Right atrium auricular region (tissue), 2 donors: ENCODE results near the gene EPB41L4A. TPM values are rescaled to one million over a fixed set of nuclear protein-coding genes. Genes with fewer than 3 reads are reported as not detected.

Experiments
- DNase-seq: peaks from one replicate; pipeline ENCODE4 v3.0.0-alpha.2; 2019; ENCODE audit warnings: low spot score
- H3K27ac ChIP-seq, 2 donors: fragments of 200-600 bp; sonication (generic); 1 replicate in 1 of 2; 2 replicates in 1 of 2; pipeline ENCODE4 v1.5.1; 2016 to 2019
- H3K27me3 ChIP-seq, 2 donors: fragments of 200-600 bp; sonication (generic); one replicate each; pipeline versions ENCODE4 v1.5.1 to v1.6.0; 2017 to 2019
- H3K36me3 ChIP-seq: fragments of 200-600 bp; sonication (generic); one replicate; pipeline ENCODE4 v1.5.1; 2016
- H3K4me1 ChIP-seq, 2 donors: fragments of 200-600 bp; sonication (generic); one replicate each; pipeline versions ENCODE4 v1.5.1 to v1.6.0; 2017 to 2019
- H3K4me3 ChIP-seq, 2 donors: fragments of 200-600 bp; sonication (generic); 1 replicate in 1 of 2; 2 replicates in 1 of 2; pipeline ENCODE4 v1.5.1; 2017 to 2019; ENCODE audit warnings: mild to moderate bottlenecking in 1 of 2, moderate library complexity in 1 of 2
- H3K9me3 ChIP-seq, 2 donors: fragments of 200-600 bp; sonication (generic); one replicate each; pipeline ENCODE4 v1.5.1; 2019
- total RNA-seq, 2 donors: library from RNA; depleted of rRNA; stranded (reverse); fragments of >200 nt; gene quantifications; one replicate each; pipeline ENCODE4 v1.1.0, GENCODE V29; 2016
- TF ChIP-seq, protein P1 (sequence below), 2 donors: fragments of 200-600 bp; sonication (generic); IDR thresholded peaks; one replicate each; pipeline ENCODE4 v1.5.1; 2019; ENCODE audit warnings: antibody characterized with exemption in 2 of 2

Gene EPB41L4A
- total RNA-seq, 2 donors from 2014 or later = 13.8 to 17.9 TPM

DNA sequence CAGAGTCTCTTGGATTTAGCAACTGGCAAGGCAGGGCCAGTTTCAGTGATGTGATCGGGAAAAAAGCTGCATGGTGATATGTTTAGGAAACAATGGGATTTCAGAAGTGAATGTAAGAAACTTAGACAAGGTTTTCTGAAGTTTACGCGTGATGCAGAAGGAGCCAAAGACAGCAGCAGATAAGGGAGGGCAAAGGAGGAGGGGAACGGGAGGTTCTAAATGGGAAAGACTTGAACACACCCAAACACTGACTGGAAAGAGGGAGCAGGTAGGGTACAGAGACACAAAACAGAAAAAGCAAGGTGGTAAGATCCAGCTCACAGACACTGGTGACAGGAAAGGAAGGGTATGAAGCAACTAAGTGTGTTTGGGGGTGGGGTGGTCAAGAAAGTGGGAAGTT is 115.4 kb downstream of the EPB41L4A start:
- Histone ChIP-seq H3K4me1 (peaks cover 0 to 6% of the 10 kb centered on the region in 2 donors), H3K4me3 (no peak overlapping the region), H3K9me3 (no peaks in the 10 kb centered on the region), H3K36me3 (no peaks in the 10 kb centered on the region), H3K27ac (no peak overlapping the region), H3K27me3 (no peaks in the 10 kb centered on the region)
- TF ChIP-seq, protein P1, sequence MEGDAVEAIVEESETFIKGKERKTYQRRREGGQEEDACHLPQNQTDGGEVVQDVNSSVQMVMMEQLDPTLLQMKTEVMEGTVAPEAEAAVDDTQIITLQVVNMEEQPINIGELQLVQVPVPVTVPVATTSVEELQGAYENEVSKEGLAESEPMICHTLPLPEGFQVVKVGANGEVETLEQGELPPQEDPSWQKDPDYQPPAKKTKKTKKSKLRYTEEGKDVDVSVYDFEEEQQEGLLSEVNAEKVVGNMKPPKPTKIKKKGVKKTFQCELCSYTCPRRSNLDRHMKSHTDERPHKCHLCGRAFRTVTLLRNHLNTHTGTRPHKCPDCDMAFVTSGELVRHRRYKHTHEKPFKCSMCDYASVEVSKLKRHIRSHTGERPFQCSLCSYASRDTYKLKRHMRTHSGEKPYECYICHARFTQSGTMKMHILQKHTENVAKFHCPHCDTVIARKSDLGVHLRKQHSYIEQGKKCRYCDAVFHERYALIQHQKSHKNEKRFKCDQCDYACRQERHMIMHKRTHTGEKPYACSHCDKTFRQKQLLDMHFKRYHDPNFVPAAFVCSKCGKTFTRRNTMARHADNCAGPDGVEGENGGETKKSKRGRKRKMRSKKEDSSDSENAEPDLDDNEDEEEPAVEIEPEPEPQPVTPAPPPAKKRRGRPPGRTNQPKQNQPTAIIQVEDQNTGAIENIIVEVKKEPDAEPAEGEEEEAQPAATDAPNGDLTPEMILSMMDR (IDR thresholded peaks at IDR 0.05) = no peak
- no peak for DNase-seq

- TF ChIP-seq, protein P1 (IDR thresholded peaks at IDR 0.05) = no peak
- DNase-seq = no peak
- H3K9me3 ChIP-seq = no peaks in the 10 kb centered on the region
- no peaks in the 10 kb centered on the region for H3K27me3 ChIP-seq
- H3K27ac ChIP-seq = peak overlapping the region; percentile 40 to 54
- H3K36me3 ChIP-seq = no peaks in the 10 kb centered on the region
- H3K4me3 ChIP-seq = no peak overlapping the region
- H3K4me1 ChIP-seq = peaks cover 0 to 26% of the 10 kb centered on the region in 2 donors
Observed at GRCh38 chr5:112294126-112294525, 125.0 kb downstream of the EPB41L4A start.

- Histone ChIP-seq H3K9me3 (no peaks in the 10 kb centered on the region), H3K4me1 (peaks cover 0 to 26% of the 10 kb centered on the region in 2 donors), H3K4me3 (no peak overlapping the region), H3K27me3 (no peaks in the 10 kb centered on the region), H3K27ac (peak overlapping the region; percentile 40 to 54), H3K36me3 (no peaks in the 10 kb centered on the region)
- TF ChIP-seq, protein P1 (IDR thresholded peaks at IDR 0.05) = no peak
- DNase-seq = no peak
Observed at GRCh38 chr5:112293587-112293986, 125.5 kb downstream of the EPB41L4A start.

- Histone ChIP-seq H3K4me3 (no peak overlapping the region), H3K36me3 (no peaks in the 10 kb centered on the region), H3K9me3 (no peaks in the 10 kb centered on the region), H3K27ac (no peak overlapping the region), H3K27me3 (no peaks in the 10 kb centered on the region), H3K4me1 (peaks cover 0 to 26% of the 10 kb centered on the region in 2 donors)
- TF ChIP-seq, protein P1 (IDR thresholded peaks at IDR 0.05) = no peak
- no peak for DNase-seq
Observed at GRCh38 chr5:112290691-112291090, 128.4 kb downstream of the EPB41L4A start.

- DNase-seq = no peak
- H3K36me3 ChIP-seq = no peaks in the 10 kb centered on the region
- no peak overlapping the region for H3K4me3 ChIP-seq
- TF ChIP-seq, protein P1 (IDR thresholded peaks at IDR 0.05) = no peak
- no peaks in the 10 kb centered on the region for H3K9me3 ChIP-seq
- no peak overlapping the region for H3K27ac ChIP-seq
- H3K27me3 ChIP-seq = no peaks in the 10 kb centered on the region
- H3K4me1 ChIP-seq = peaks cover 0 to 24% of the 10 kb centered on the region in 2 donors
Observed at GRCh38 chr5:112289465-112289864, 129.6 kb downstream of the EPB41L4A start.
